ENCODE results near the gene SAG.
"Not testable (repeated sequence)": the region's sequence is repeated elsewhere in the genome, so short reads cannot be mapped to it uniquely, and the experiment has no call there.

Gene SAG

DNA sequence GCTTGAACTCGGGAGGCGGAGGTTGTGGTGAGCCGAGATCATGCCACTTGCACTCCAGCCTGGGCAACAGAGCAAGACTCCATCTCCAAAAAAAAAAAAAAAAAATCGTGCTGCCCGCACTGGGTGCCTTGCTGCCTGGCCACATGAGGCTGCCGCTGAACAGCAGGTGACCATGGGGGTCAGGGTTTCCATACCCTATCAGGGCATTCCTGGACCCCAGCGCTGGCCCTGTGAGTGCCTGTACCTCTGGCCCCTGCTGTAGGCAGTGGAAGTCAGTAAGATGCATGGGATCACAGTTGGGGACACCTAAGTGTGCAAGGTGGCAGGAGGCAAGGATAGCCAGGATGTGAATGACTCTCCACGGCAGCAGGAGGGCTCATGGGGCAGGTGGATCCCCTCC is 18.9 kb downstream of the SAG start:
- TF ChIP-seq, protein P1, sequence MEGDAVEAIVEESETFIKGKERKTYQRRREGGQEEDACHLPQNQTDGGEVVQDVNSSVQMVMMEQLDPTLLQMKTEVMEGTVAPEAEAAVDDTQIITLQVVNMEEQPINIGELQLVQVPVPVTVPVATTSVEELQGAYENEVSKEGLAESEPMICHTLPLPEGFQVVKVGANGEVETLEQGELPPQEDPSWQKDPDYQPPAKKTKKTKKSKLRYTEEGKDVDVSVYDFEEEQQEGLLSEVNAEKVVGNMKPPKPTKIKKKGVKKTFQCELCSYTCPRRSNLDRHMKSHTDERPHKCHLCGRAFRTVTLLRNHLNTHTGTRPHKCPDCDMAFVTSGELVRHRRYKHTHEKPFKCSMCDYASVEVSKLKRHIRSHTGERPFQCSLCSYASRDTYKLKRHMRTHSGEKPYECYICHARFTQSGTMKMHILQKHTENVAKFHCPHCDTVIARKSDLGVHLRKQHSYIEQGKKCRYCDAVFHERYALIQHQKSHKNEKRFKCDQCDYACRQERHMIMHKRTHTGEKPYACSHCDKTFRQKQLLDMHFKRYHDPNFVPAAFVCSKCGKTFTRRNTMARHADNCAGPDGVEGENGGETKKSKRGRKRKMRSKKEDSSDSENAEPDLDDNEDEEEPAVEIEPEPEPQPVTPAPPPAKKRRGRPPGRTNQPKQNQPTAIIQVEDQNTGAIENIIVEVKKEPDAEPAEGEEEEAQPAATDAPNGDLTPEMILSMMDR (IDR thresholded peaks at IDR 0.05; ENCODE audit: borderline replicate concordance, insufficient read depth, low read depth, low read length) = no peak
- H3K4me3 ChIP-seq (ENCODE audit: low read depth, low read length) = no peak overlapping the region

DNA sequence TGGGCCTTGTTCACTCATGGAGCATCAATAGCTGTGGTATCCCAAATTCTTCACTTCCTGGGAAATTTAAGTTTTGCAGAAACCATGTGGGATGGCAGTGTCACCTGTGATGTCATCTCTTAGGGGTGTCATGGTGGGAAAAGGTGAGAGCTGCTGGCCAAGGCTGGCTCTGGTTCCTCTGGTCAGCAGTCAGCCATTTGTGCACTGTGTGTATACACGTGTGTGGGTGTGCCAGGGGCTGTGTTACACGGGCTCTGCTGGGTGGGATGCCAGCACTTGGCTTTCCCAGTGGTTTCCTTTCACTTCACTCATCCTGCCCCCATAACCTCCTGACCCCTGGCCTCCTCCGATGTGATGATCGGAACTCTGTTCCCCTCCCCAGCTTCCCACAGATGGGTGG is 21.3 kb downstream of the SAG start:
- TF ChIP-seq, protein P1 (IDR thresholded peaks at IDR 0.05; ENCODE audit: borderline replicate concordance, insufficient read depth, low read depth, low read length) = no peak

DNA sequence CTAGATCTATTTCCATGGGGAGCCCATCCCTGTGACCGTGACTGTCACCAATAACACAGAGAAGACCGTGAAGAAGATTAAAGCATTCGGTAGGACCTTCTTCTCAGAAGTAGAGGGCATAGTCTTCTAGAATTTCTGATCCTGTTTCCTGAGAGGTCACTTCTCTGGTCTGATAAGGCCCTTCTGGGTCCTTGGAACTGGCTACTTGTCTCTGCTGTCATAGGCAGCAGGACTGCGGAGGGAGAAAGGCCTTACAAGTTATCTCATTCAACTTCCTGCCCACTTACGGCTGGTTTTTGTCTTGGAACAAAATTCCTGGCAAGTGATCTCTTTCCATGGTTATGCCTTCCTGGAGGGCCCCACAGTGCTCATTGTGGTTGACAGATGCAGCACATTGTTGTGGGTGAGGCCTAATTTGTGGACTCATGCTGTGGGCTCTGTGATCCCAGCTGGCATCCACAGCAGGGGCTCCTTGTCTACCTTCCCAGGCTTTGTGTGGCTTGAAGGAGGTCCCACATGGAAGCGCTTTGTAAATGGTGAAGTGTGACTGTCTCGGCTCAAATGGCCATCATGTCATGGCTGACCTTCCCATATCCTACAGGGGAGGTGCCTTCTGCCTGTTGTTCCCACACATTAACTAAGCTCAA is 22.0 kb downstream of the SAG start:
- TF ChIP-seq, protein P1 (IDR thresholded peaks at IDR 0.05; ENCODE audit: borderline replicate concordance, insufficient read depth, low read depth, low read length) = no peak
- H3K4me3 ChIP-seq (ENCODE audit: low read depth, low read length) = no peak overlapping the region

More for the DNA sequence above, 21.3 kb downstream of the SAG start:
- no peak overlapping the region for H3K4me3 ChIP-seq (ENCODE audit: low read depth, low read length)

DNA sequence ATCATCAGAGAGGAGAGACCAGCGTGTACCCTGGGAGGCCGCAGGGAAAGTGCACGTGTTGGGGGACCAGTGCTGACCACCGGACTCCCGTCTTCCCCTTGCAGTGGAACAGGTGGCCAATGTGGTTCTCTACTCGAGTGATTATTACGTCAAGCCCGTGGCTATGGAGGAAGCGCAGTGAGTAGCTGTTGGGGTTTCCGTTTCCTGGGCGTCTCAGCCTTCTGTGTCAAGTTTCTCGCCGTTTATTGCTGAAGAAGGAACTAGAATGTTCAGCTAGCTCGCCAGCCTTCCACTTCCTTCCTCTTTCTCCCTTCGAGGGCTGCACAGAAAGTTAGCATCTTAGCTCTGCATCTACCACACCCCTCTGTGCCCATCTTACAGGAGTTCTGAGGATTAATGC is 23.9 kb downstream of the SAG start:
- TF ChIP-seq, protein P1 (IDR thresholded peaks at IDR 0.05; ENCODE audit: borderline replicate concordance, insufficient read depth, low read depth, low read length) = no peak
- no peak overlapping the region for H3K4me3 ChIP-seq (ENCODE audit: low read depth, low read length)

DNA sequence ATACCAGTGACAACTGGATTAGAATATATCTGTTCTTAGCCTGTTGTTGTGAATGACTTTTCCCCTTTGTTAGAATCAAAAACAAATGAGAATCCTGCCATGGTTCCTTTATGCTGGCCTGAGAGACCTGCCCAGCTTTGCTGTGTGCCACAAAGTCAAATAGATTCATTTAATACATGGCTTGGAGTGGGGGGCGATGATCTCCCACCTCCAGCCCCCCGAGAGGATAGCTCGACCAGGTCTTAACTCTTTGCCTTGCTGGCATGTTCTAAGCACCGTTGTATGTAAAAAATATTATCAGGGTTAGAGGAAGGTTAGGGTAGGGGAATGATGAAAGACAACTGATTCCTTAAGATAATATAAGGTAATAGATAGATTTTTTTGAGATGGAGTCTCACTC is 24.5 kb downstream of the SAG start:
- no peak overlapping the region for H3K4me3 ChIP-seq (ENCODE audit: low read depth, low read length)
- TF ChIP-seq, protein P1 (IDR thresholded peaks at IDR 0.05; ENCODE audit: borderline replicate concordance, insufficient read depth, low read depth, low read length) = no peak

DNA sequence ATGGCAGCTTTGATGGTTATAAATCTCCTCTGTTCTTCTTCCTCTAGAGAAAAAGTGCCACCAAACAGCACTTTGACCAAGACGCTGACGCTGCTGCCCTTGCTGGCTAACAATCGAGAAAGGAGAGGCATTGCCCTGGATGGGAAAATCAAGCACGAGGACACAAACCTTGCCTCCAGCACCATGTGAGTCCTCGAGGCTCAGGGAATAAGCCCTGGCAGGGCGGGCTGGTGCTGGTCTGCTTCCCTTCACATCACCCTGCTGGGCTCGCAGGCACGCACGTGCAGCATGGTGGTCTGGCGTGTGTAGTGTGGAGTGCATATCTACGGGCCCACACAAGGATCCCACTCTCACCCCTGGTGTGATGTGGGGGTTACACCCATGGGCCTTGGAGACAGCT is 27.3 kb downstream of the SAG start:
- TF ChIP-seq, protein P1 (IDR thresholded peaks at IDR 0.05; ENCODE audit: borderline replicate concordance, insufficient read depth, low read depth, low read length) = no peak
- no peak overlapping the region for H3K4me3 ChIP-seq (ENCODE audit: low read depth, low read length)

DNA sequence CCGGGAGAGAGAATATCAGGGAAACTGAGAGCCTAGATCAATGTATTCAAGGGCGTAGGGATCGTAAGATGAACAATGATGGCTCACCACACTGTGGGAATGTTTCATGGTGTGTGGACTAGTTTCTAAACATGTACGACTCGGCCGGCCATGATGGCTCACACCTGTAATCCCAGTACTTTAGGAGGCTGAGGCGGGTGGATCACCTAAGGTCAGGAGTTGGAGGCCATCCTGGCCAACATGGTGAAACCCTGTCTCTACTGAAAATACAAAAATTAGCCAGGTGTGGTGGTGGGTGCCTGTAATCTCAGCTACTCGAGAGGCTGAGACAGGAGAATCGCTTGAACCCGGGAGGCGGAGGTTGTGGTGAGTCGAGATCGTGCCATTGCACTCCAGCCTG is 28.5 kb downstream of the SAG start:
- not testable (repeated sequence) for H3K4me3 ChIP-seq (ENCODE audit: low read depth, low read length)

DNA sequence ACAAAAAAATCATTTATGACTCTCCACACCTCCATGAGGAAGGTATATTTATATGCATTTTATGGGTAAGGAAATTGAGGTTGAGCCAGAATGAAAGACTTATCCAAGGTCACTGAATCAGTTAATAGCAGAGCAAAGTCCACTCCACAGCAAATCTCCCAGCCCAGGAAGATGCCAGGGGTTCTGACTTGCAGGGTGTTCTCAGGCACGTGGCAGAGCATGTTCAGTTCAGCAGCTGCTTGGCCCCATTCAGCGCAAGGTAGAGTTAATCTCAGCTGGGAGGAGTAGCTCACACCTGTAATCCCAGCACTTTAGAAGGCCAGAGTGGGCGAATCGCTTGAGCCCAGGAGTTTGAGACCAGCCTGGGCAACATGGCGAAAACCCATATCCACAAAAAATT is 28.9 kb downstream of the SAG start:
- no peak overlapping the region for H3K4me3 ChIP-seq (ENCODE audit: low read depth, low read length)
- TF ChIP-seq, protein P1 (IDR thresholded peaks at IDR 0.05; ENCODE audit: borderline replicate concordance, insufficient read depth, low read depth, low read length) = no peak
